Type B pancreatic cell (in vitro differentiated cells): ENCODE results near the gene CCK. TPM values are rescaled to one million over a fixed set of nuclear protein-coding genes. Genes with fewer than 3 reads are reported as not detected.
A peak's percentile ranks its signal among the peaks of the same experiment; 100 is the strongest.

Experiments
- DNase-seq: peaks from one replicate; pipeline ENCODE4 v3.0.0; 2021; ENCODE audit warnings: mixed read lengths; ENCODE audit not compliant: unreplicated experiment; ENCODE audit errors: extremely low spot score
- H3K27ac Mint-ChIP-seq: 2 replicates; pipeline ENCODE4 v1.8.0; 2021; ENCODE audit warnings: mild to moderate bottlenecking, mixed read lengths
- H3K27me3 Mint-ChIP-seq: 2 replicates; pipeline ENCODE4 v1.8.0; 2021; ENCODE audit warnings: mixed read lengths
- H3K36me3 Mint-ChIP-seq: 2 replicates; pipeline ENCODE4 v1.8.0; 2021; ENCODE audit warnings: mixed read lengths
- H3K4me1 Mint-ChIP-seq: one replicate; pipeline ENCODE4 v1.8.0; 2021; ENCODE audit warnings: mixed read lengths; ENCODE audit not compliant: unreplicated experiment
- H3K4me3 Mint-ChIP-seq: 2 replicates; pipeline ENCODE4 v1.8.0; 2021; ENCODE audit warnings: mild to moderate bottlenecking, mixed read lengths
- H3K9me3 Mint-ChIP-seq: 2 replicates; pipeline ENCODE4 v1.8.0; 2021; ENCODE audit warnings: mixed read lengths
- CTCF ChIP-seq: fragments of 200-600 bp; sonication (generic); conservative IDR thresholded peaks from 2 replicates; pipeline ENCODE4 v1.5.0; 2021; ENCODE audit warnings: antibody characterized with exemption, mild to moderate bottlenecking
- total RNA-seq: library from RNA; stranded (reverse); gene quantifications from 2 replicates; pipeline ENCODE4 v1.2.1, GENCODE V29; 2021; ENCODE audit warnings: low replicate concordance

CCK gene
- total RNA-seq, 1 donor from 2014 or later, result 1.3 TPM

- no peak for DNase-seq
- H3K4me1 Mint-ChIP-seq, result no peaks in the 10 kb centered on the region
- H3K27ac Mint-ChIP-seq, result no peak overlapping the region
- H3K4me3 Mint-ChIP-seq, result no peak overlapping the region
- no peaks in the 10 kb centered on the region for H3K9me3 Mint-ChIP-seq
- no peak for TF ChIP-seq CTCF
- peaks cover 11% of the 10 kb centered on the region for H3K36me3 Mint-ChIP-seq
- no peaks in the 10 kb centered on the region for H3K27me3 Mint-ChIP-seq
Observed at GRCh38 chr3:42224178-42224577, 41.8 kb downstream of the CCK start.

GRCh38 chr3:42222942-42223693, 42.9 kb downstream of the CCK start:
- Mint-ChIP-seq H3K27me3 (no peaks in the 10 kb centered on the region), H3K4me3 (no peak overlapping the region), H3K9me3 (no peaks in the 10 kb centered on the region), H3K4me1 (no peaks in the 10 kb centered on the region), H3K27ac (no peak overlapping the region), H3K36me3 (peaks cover 11% of the 10 kb centered on the region)
- no peak for TF ChIP-seq CTCF
- peak; percentile 47 for DNase-seq

- no peaks in the 10 kb centered on the region for H3K4me1 Mint-ChIP-seq
- H3K9me3 Mint-ChIP-seq, result no peaks in the 10 kb centered on the region
- H3K4me3 Mint-ChIP-seq, result no peak overlapping the region
- H3K27ac Mint-ChIP-seq, result no peak overlapping the region
- no peaks in the 10 kb centered on the region for H3K27me3 Mint-ChIP-seq
- TF ChIP-seq CTCF, result no peak
- DNase-seq, result peak; percentile 62
- H3K36me3 Mint-ChIP-seq, result peaks cover 10% of the 10 kb centered on the region
Observed at GRCh38 chr3:42220436-42221121, 45.4 kb downstream of the CCK start.

- Mint-ChIP-seq H3K4me3 (no peak overlapping the region), H3K9me3 (no peaks in the 10 kb centered on the region), H3K27me3 (no peaks in the 10 kb centered on the region), H3K4me1 (no peaks in the 10 kb centered on the region), H3K27ac (no peak overlapping the region), H3K36me3 (peaks cover 6% of the 10 kb centered on the region)
- peak; percentile 7 for DNase-seq
- TF ChIP-seq CTCF, result no peak
Observed at GRCh38 chr3:42216931-42217333, 49.1 kb downstream of the CCK start.

- Mint-ChIP-seq H3K36me3 (peaks cover 11% of the 10 kb centered on the region), H3K27ac (no peak overlapping the region), H3K9me3 (no peaks in the 10 kb centered on the region)
Observed at GRCh38 chr3:42216302-42216701, 49.7 kb downstream of the CCK start.

More at GRCh38 chr3:42216302-42216701, 49.7 kb downstream of the CCK start:
- Mint-ChIP-seq H3K27me3 (no peaks in the 10 kb centered on the region), H3K4me3 (no peak overlapping the region), H3K4me1 (no peaks in the 10 kb centered on the region)
- DNase-seq, result no peak
- TF ChIP-seq CTCF, result no peak
